GM19468 (cell line): ENCODE measurements around the gene TRIM7.
A peak's percentile ranks its signal among the peaks of the same experiment; 100 is the strongest.

Experiments used
- ATAC-seq: cut with Tn5 transposase; IDR thresholded peaks from one replicate; pipeline ENCODE4 v1.9.1; 2021; ENCODE audit warnings: mild to moderate bottlenecking, moderate library complexity, moderate number of reproducible peaks; ENCODE audit not compliant: unreplicated experiment; ENCODE audit errors: extremely low read depth

The TRIM7 gene

GRCh38 chr5:181204826-181205760, at the start of gene TRIM7:
TRIM7 (minus strand) TSS chr5:181205196; CDS start chr5:181205110, 86 bp downstream.
- ATAC-seq = no peak

- ATAC-seq = no peak
These were observed 43.3 kb upstream of the TRIM7 start for GRCh38 chr5:181248277-181248676.

- no peak for ATAC-seq
These were observed 41.5 kb upstream of the TRIM7 start for GRCh38 chr5:181246276-181247049.

GRCh38 chr5:181245427-181246275, 40.7 kb upstream of the TRIM7 start:
- ATAC-seq = no peak

GRCh38 chr5:181243564-181244343, 38.8 kb upstream of the TRIM7 start, which contains the start of gene RACK1:
RACK1 (minus strand) TSS chr5:181243906; CDS start chr5:181243800, 106 bp downstream.
- peak; percentile 37 for ATAC-seq

GRCh38 chr5:181243018-181243563, 38.1 kb upstream of the TRIM7 start:
- ATAC-seq = no peak

- no peak for ATAC-seq
These were observed 37.0 kb upstream of the TRIM7 start for GRCh38 chr5:181242031-181242451.

GRCh38 chr5:181241393-181241975, 36.5 kb upstream of the TRIM7 start:
- ATAC-seq = no peak

- no peak for ATAC-seq
These were observed 34.2 kb upstream of the TRIM7 start for GRCh38 chr5:181239062-181239663.

- ATAC-seq = no peak
These were observed 32.9 kb upstream of the TRIM7 start for GRCh38 chr5:181237729-181238385.

- no peak for ATAC-seq
These were observed 32.1 kb upstream of the TRIM7 start for GRCh38 chr5:181236954-181237641.

- ATAC-seq = no peak
These were observed 31.5 kb upstream of the TRIM7 start for GRCh38 chr5:181236471-181236870.

GRCh38 chr5:181235689-181236366, 30.8 kb upstream of the TRIM7 start:
- no peak for ATAC-seq

- ATAC-seq = no peak
These were observed 30.3 kb upstream of the TRIM7 start for GRCh38 chr5:181235323-181235688.

- no peak for ATAC-seq
These were observed 29.7 kb upstream of the TRIM7 start for GRCh38 chr5:181234455-181235306.
